ENCODE measurements around the gene S100A12.

S100A12 gene

GRCh38 chr1:153367090-153367489, 8.3 kb downstream of the S100A12 start:
- no peak for DNase-seq (ENCODE audit: low read depth)

- no peak for DNase-seq (ENCODE audit: low read depth)
Observed at GRCh38 chr1:153366261-153366660, 9.2 kb downstream of the S100A12 start.

GRCh38 chr1:153365696-153366095, 9.7 kb downstream of the S100A12 start:
- DNase-seq (ENCODE audit: low read depth), result no peak

GRCh38 chr1:153364766-153365666, 10.4 kb downstream of the S100A12 start:
- no peak for DNase-seq (ENCODE audit: low read depth)

- DNase-seq (ENCODE audit: low read depth), result no peak
Observed at GRCh38 chr1:153364156-153364555, 11.3 kb downstream of the S100A12 start.

GRCh38 chr1:153363641-153364040, 11.8 kb downstream of the S100A12 start:
- no peak for DNase-seq (ENCODE audit: low read depth)

GRCh38 chr1:153362187-153362775, 13.1 kb downstream of the S100A12 start:
- no peak for DNase-seq (ENCODE audit: low read depth)

- DNase-seq (ENCODE audit: low read depth), result no peak
Observed at GRCh38 chr1:153361480-153362109, 13.8 kb downstream of the S100A12 start.

- DNase-seq (ENCODE audit: low read depth), result no peak
Observed at GRCh38 chr1:153360592-153361479, 14.6 kb downstream of the S100A12 start.

GRCh38 chr1:153360190-153360589, 15.2 kb downstream of the S100A12 start:
- no peak for DNase-seq (ENCODE audit: low read depth)

GRCh38 chr1:153359241-153359640, 16.2 kb downstream of the S100A12 start:
- no peak for DNase-seq (ENCODE audit: low read depth)

GRCh38 chr1:153358691-153358975, 16.8 kb downstream of the S100A12 start:
- no peak for DNase-seq (ENCODE audit: low read depth)

GRCh38 chr1:153357853-153358690, 17.3 kb downstream of the S100A12 start, which contains the start of gene S100A9:
Gene S100A9, plus strand, starts transcription at chr1:153357854. Its CDS starts 430 bp downstream, at chr1:153358284.
- no peak for DNase-seq (ENCODE audit: low read depth)

- DNase-seq (ENCODE audit: low read depth), result no peak
Observed at GRCh38 chr1:153357076-153357852, 18.2 kb downstream of the S100A12 start.

GRCh38 chr1:153356392-153357075, 18.9 kb downstream of the S100A12 start:
- no peak for DNase-seq (ENCODE audit: low read depth)

- no peak for DNase-seq (ENCODE audit: low read depth)
Observed at GRCh38 chr1:153355445-153356071, 19.9 kb downstream of the S100A12 start.

- DNase-seq (ENCODE audit: low read depth), result no peak
Observed at GRCh38 chr1:153354515-153355193, 20.8 kb downstream of the S100A12 start.

- DNase-seq (ENCODE audit: low read depth), result no peak
Observed at GRCh38 chr1:153353226-153353947, 22.0 kb downstream of the S100A12 start.

Data from activated T-helper 9 cell treated with anti-CD3 and anti-CD28 coated beads, Interleukin-2, amount 50 U/mL, for 16 hours (primary cell).